GM04504 (cell line): ENCODE data around the gene STAG2.
"Not testable (repeated sequence)": the region's sequence is repeated elsewhere in the genome, so short reads cannot be mapped to it uniquely, and the experiment has no call there.

Experiments
- DNase-seq: peaks from one replicate; pipeline ENCODE4 v3.0.0-alpha.2; 2012; ENCODE audit warnings: low read depth

STAG2 gene

GRCh38 chrX:123961268-123962005 lies at the start of gene STAG2:
TSS of gene STAG2 (plus strand) at chrX:123961706. CDS start at chrX:124022628, 60,922 bp downstream.
- peak; percentile 60 for DNase-seq

- no peak for DNase-seq
Measured at GRCh38 chrX:123917069-123917468, 44.4 kb upstream of the STAG2 start.

- DNase-seq = no peak
Measured at GRCh38 chrX:123918106-123918721, 43.3 kb upstream of the STAG2 start.

GRCh38 chrX:123920105-123920785 lies 41.3 kb upstream of the STAG2 start:
- peak; percentile 35 for DNase-seq

- no peak for DNase-seq
Measured at GRCh38 chrX:123923211-123923610, 38.3 kb upstream of the STAG2 start.

GRCh38 chrX:123924186-123924585 lies 37.3 kb upstream of the STAG2 start:
- no peak for DNase-seq

GRCh38 chrX:123927845-123928244 lies 33.7 kb upstream of the STAG2 start:
- DNase-seq = no peak

GRCh38 chrX:123932055-123932454 lies 29.5 kb upstream of the STAG2 start:
- DNase-seq = not testable (repeated sequence)

DNA sequence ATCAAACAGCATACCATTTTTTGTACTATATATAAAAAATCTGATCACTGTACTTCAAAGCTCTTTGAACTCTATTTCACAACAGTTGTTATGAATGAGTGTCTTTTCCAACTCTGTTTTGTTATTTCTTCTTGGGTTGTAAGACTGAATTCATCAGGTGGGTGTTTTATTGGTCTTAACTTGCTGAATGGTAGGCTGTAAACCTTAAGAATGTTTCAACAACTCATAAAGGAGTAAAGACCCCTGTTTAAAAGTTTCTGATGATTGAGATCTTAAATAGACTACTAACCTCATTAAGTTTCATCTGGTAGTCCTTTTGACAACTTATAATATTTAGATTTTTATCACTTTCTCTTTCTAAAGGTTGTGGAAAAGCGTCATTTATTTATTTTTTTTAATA lies 18.4 kb upstream of the STAG2 start:
- DNase-seq = no peak

GRCh38 chrX:123943488-123943887 lies 18.0 kb upstream of the STAG2 start:
- DNase-seq = no peak

DNA sequence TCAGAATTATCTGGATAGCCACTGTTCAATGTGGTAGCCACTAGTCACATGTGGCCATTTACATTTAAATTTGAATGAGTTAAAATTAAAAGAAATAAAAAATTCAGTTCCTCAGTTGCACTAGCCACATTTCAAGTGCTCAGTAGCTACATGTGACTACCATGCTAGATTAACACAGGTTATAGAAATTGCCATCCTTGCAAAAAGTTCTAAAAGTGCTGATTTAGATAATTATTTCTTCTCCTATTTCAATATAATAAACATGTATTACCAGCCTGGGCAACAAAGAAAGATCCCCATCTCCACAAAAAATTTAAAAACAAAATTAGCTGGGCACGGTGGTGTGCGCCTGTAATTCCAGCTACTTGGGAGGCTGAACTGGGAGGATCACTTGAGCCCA lies 11.7 kb upstream of the STAG2 start:
- no peak for DNase-seq

GRCh38 chrX:123959281-123960063 lies 2.0 kb upstream of the STAG2 start:
- no peak for DNase-seq

GRCh38 chrX:123960956-123961267 lies 594 bp upstream of the STAG2 start:
- no peak for DNase-seq

DNA sequence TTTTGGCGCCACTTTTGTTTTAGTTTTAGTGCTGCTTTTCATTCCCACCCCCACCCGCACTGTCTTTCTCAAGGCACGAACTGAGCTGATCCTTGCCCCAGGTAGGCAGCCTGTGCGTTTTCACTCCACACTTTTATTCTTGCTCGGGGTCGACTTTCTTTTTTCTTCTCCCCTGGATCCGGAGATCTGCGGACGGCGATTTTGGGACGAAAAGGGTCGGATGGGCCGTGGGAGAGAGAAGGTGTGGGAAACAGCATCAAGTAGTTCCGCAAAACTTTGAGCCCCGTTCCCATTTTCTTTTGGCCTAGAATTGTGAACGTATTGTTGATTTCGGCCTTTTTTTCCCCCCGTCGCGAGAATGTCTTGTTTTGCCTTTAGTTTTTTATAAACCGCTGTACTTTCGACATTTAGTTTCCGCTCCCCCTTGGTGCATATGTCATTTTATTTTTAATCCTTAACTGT lies 531 bp downstream of the STAG2 start:
- DNase-seq = no peak

DNA sequence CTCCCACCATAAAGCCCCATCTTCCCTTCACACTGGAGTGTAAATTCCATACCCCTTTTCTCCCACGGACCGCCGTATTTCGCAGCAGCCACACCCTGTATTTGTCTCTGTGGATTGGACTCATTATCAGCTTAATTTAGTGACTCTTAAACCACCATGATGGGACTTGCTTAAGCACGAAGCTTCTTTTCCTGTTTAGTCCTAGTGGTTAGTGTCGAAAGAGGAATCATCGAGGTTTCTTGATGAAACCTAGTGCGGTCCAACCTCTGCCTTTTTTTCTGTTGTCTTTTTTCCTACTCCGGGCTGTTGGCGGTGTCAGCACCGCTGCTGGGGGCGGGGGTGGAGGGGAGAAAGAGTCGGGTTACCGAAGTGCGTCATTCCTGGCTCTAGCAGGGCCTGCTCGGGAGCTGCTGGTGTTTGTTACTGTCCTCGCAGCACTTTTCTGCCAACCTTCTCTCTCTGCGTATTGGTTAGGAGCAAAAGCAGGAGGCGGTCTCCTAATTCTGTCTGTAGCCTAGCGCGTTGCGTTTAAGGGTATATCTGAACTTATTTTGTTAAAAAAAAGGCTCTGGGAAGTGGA lies 1.4 kb downstream of the STAG2 start:
- DNase-seq = peak; percentile 88

DNA sequence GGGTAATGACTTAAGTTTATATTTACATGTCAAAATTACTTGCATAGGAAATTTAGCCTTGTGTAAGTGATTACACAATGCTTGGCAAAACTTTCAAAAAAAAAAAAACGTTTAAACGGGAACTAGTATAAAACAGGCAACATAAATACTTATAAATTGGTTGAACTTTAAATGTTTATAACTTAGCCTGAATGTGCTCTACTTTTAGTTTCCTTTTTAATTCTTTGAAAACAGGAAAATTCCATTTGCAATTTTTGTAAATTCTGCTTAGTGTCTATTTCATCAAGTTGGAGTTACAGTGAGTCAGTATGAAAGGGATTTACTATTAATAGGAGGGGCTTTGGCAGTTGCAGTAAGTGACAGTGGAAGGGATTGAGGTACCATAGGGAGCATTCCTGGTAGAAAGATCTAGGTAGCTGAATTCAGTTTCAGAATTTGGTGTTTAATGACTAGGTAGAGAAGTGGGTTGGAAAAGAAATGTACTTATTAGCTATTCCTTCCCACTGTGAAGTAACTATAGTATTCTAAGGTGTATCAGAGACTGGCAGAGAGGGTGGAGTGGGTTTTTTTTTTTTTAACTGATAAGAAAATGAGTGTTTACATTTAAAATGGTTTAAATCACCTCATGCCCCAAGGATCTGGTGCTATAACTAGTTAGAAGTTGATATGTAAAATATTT lies 2.8 kb downstream of the STAG2 start:
- no peak for DNase-seq

DNA sequence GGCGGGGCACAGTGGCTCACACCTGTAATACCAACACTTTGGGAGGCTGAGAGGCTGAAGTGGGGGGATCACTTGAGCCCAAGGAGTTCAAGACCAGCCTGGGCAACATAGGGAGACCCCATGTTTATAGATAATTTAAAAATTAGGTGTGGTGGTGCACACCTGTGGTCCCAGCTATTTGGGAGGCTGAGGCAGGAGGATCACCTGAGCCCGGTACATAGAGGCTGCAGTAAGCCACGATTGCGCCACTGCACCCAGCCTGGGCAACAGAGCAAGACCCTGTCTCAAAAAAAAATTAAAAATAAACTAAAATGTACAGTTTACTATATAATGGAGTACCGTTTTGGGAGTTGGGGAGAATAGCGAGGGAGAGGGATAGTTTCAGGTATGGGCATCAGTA lies 4.2 kb downstream of the STAG2 start:
- DNase-seq = no peak

DNA sequence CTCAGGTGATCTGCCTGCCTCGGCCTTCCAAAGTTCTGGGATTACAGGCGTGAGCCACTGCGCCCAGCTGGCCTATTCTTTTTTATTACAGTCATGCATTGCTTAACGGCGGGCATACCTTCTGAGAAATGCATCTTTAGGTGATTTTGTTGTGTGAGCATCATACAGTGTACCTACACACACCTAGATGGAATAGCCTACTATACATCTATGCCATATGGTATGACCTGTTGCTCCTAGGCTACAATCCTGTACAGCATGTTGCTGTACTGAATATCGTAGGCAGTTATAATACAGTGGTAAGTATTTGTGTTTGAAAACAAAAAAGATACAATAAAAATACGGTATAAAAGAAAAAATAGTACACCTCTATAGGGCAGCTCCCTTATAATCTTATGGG lies 6.0 kb downstream of the STAG2 start:
- DNase-seq = no peak

- no peak for DNase-seq
Measured at GRCh38 chrX:123968383-123969050, 7.0 kb downstream of the STAG2 start.

- DNase-seq = no peak
Measured at GRCh38 chrX:123971982-123972381, 10.5 kb downstream of the STAG2 start.

DNA sequence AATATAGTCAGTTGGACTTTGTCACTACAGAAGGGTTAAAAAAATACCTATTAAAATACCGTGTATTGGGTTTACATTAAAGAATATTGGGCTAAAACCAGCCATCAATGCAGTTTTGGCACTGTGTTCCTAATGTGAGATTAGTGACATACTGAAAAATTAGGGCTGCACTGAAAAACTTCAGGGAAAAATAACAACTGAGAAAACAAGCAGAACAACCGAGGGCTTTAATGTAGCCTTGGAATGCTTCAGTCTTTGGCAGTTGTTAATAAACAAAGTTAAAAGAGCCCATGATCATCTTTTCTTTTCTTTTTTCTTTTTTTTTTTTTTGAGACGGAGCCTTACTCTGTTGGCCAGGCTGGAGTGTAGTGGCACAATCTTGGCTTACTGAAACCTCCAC lies 12.4 kb downstream of the STAG2 start:
- no peak for DNase-seq
